ENCODE data around the gene TASOR.

Gene TASOR

DNA sequence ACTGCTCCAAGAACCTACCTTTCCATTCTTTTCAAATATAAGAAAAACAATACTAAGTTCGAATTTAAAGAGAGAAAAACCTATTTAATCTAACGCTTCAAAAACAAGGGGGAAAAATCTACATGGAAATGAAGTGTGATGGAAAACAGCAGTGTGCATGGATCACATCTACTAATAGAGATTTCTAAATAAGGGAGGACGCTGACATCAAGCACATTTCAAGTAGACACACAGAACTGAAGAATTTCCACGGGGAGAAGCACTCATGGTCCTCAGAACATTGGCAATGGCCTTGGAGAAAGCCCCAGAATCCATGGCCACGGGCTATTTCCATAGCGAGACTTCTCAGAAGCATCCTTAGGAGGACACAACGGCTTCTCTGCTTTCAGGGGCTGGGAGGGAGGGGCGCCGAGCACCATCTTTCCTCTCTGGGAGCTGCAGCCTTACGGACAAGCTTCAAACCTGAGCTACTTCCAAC lies 1.0 kb downstream of the TASOR start:
- DNase-seq: no peak

DNA sequence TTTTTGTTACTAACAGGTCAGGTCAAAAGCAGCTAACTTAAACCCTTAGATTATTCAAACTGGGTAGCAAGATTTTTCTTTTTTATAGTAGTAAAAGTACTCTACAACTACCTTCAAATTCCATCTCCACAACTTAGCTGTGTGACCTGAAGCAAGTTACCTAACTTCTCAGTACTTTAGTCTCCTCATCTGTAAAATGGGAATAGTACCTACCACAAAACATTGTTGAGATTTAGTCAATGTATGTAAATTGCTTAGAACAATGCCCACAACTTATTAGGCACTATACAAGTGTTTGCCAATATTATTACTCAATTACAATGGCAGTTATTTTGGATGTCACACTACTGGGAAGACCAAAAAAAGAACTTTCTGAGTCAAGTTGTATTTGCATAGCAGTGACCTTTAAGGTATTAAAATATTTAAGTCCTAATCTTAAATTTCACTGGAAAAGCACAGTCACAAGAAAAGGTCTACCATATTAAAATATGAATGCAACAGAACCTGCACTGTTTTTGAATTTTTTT lies 2.9 kb downstream of the TASOR start:
- no peak for DNase-seq

DNA sequence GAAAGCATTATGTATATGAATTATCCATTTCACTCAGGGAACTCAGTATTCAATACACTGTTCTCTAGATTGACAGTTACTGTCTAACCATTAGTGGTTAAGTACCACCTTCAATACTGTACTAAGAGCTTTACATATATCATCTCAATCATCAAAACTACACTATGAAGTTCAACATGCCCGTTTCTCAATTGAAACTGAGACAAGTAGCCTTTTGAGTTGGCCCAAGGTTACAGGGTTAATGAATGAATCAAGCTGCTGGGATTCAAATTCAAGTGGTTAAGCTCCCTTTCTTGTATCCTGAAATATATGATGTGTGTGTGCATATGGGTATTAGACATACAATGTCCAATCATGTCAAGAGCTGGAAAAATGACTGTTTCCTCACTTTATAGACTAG lies 5.8 kb downstream of the TASOR start:
- no peak for DNase-seq

DNA sequence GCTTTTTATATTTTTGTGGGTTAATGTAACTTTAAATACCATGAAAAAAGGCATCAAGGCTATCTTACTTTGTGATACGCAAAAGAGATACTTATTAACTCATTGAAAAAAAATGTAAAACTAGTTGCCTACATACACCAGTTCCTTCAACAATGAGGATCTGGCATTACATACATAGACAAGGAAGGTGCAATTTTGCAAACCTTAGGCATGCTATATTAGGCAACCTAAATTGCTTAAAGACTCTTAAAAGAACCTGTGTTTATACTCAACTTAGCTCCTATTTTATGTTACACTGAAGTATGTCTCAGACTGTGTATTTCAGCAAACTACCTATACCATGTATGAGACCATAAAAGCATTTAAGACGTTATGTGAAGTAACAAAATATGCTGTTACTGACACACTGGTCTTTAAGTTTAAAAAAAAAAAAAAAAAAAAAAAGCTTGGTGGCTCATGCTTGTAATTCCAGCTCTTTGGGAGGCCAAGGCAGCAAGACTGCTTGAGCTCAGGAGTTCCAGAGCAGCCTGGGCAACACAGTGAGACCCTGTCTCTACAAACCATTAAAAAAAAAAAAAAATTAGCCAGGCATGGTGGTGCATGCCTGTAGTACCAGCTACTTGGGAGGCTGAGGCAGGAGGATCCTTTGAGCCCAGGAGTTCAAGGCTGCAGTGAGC lies 9.1 kb downstream of the TASOR start:
- no peak for DNase-seq

DNA sequence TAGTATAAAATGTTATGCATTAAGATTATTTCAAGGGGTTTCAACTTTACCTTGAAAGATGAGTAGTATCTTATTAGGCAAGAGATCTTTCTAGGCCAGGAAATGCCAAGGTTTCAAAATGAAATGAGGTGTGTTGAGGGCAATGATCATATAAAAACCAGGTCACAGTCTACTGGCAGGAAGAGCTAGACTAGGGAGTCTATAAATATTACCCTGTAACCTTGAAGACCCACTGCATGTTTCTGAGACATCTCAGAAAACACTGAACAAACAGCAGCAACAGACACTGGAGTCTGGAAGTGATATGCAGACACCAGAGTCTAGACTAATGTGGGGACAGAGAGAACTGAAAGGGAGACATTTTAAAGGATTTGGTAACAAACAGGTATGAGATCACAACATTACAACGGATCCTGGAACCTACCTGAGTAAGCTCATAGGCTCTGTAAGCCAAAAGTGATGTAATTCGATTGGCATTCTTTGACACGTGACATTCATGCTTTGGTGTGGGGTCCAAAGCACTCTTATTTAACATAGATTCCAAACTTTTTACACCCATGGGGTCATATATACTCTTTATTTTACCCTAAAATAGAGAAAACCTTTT lies 15.0 kb downstream of the TASOR start:
- DNase-seq: no peak

DNA sequence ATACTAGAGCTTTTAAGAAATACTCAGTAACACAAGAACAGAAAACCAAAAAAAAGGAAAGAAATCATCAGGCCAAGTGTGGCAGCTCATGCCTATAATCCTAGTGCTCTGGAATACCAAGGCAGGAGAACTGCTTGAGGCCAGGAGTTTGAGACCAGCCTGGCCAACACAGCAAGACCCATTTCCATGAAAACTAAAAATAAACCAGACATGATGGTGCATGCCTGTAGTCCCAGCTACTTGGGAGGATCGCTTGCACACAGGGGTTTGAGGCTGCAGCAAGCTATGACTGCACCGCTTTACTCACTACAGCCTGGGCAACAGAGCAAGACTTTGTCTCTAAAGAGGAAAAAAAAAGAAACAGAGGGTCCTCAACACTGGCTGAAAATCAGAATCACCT lies 18.2 kb downstream of the TASOR start:
- no peak for DNase-seq

DNA sequence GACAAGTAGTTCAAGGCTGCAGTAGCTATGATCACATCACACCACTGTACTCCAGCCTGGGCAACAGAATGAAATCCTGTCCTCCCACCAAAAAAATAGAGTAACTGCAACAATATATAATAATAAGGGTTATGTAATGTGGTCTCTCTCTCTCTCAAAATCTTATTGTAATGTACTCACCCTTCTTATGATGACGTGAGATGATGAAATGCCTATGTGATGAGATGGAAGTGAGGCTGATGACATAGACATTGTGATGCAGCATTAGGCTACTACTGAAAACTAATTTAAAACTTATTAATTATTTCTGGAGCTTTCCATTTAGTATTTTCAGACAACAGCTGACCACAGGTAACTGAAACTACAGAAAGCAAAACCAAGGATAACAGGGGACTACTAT lies 27.4 kb downstream of the TASOR start:
- DNase-seq: no peak

DNA sequence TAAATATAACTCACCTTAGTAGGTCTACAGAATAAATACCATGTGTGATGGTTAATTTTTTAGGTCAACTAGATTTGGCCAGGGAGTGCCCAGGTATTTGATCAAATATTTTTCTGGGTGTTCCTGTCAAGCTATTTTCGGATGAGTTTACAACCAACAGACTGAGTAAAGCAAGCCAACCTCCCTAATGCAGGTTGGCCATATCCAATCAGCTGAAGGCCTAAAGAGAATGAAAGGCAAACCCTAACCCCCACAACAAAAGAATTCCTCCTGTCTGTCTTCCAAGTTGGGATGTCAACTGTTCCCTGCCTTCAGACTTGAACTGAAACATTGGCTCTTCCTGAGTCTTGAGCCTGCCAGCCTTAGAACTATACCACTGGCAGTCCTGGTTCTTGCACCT lies 28.6 kb downstream of the TASOR start:
- no peak for DNase-seq

DNA sequence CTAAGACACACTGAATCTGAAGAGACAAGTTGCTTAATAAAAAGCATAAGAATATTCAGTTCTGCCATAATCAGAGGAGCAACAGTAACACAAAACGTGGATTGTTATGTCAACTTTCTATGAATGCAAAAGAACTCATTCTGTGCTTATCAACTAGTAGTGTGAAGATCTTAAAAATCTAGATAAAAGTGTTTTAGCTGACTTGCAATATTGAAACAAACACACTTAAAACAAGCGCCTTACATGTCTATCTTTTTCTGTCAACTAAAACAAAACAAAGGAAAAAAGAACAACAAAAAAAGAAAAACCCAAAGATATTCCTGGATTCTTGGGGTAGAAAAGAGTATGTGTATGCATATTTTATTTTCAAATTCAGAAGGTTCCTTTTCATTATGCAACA lies 37.7 kb downstream of the TASOR start:
- DNase-seq: no peak

DNA sequence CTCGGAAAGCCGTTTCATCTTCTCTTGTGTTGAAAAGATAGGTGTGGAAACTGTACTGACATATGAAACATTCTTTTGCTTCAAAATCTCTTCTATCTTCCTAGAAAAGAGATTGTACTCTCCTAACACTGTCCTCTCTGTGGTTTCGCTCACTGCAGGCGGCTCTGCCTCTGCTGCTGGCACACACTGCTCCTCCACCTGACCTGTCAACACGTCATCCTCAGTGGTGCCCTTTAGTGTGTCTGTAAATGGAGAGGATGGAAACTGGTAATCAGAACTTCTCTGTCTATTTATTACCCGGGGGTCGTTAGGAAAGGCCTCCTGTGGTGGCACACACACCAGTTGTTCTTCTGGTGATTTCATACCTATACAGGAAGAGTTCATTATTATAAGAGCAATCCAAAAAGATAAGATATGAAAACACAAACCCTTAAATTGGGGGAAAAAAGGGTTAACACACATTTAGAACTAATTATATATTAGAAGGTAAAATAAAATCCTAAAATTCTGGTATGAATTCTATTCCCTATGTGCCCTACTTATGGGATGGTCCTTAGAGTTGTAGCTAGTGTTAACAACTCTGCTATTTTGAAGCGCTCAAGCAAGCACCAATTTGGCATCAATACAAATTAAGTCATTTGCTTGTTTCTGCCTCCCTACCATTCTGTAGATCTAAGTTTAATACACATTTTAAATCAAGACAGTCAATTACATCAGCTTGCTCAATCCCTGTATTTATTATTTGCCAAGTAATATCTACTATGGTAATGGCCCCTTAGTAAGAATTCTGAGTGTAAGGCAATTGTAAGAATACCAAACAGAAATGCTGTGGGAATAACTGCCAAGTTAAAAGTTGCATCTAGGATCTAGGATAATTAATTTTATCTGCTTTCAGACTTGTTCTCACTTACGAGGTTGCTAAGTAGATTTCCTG lies 49.2 kb downstream of the TASOR start:
- DNase-seq: no peak

Data from CD4-positive, alpha-beta T cell treated with Interleukin-17A for 4 hours (primary cell).